Mononuclear cell (primary cell): Measurements from ENCODE around the gene WDR90. TPM values are rescaled to one million over a fixed set of nuclear protein-coding genes. Genes with fewer than 3 reads are reported as not detected.

Experiments
- H3K27me3 ChIP-seq: 2 replicates; pipeline ENCODE4 v1.6.0; 2011; ENCODE audit warnings: low read length, control low read depth; ENCODE audit not compliant: insufficient read depth
- H3K4me1 ChIP-seq: 2 replicates; pipeline ENCODE4 v1.5.1; 2011; ENCODE audit warnings: mild to moderate bottlenecking, low read length, control low read depth; ENCODE audit not compliant: insufficient read depth
- H3K4me3 ChIP-seq: 2 replicates; pipeline ENCODE4 v1.5.1; 2011; ENCODE audit warnings: mild to moderate bottlenecking, low read length, moderate library complexity
- H3K9me3 ChIP-seq: 2 replicates; pipeline ENCODE4 v1.5.1; 2011; ENCODE audit warnings: low read depth, mild to moderate bottlenecking, control low read depth, low read length
- total RNA-seq: library from RNA; depleted of rRNA; stranded (reverse); fragments of >200 nt; gene quantifications from one replicate; pipeline ENCODE4 v1.2.3, GENCODE V29; 2012

The WDR90 gene
- total RNA-seq, 1 donor, result 4.6 TPM

- Histone ChIP-seq H3K9me3 (no peaks in the 10 kb centered on the region), H3K4me3 (no peak overlapping the region), H3K27me3 (no peaks in the 10 kb centered on the region), H3K4me1 (no peaks in the 10 kb centered on the region)
Measured at GRCh38 chr16:621526-622105, 27.5 kb upstream of the WDR90 start.

DNA sequence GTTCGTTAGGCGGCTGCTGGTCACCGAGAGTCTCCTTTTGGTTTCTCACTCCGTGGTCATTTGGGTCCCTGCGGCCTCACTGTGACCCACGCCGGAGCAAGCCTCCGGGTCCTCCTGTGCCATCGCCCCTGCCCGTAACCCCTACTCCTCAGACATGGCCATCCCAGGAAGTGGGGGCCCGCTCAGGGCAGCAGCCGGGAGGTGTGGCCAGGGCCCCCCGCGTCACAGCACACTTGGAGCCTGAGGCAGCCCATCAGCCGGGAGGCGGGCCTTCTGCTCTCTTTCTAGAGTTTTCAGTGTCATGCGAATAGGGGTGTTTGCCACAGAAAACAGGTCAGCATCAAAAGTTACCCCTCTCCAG, 26.3 kb upstream of the WDR90 start:
- H3K4me3 ChIP-seq, result no peak overlapping the region
- no peaks in the 10 kb centered on the region for H3K4me1 ChIP-seq
- H3K27me3 ChIP-seq, result no peaks in the 10 kb centered on the region
- no peaks in the 10 kb centered on the region for H3K9me3 ChIP-seq

GRCh38 chr16:624526-625070, 24.6 kb upstream of the WDR90 start:
- Histone ChIP-seq H3K27me3 (no peaks in the 10 kb centered on the region), H3K4me3 (no peak overlapping the region), H3K9me3 (no peaks in the 10 kb centered on the region), H3K4me1 (no peaks in the 10 kb centered on the region)

DNA sequence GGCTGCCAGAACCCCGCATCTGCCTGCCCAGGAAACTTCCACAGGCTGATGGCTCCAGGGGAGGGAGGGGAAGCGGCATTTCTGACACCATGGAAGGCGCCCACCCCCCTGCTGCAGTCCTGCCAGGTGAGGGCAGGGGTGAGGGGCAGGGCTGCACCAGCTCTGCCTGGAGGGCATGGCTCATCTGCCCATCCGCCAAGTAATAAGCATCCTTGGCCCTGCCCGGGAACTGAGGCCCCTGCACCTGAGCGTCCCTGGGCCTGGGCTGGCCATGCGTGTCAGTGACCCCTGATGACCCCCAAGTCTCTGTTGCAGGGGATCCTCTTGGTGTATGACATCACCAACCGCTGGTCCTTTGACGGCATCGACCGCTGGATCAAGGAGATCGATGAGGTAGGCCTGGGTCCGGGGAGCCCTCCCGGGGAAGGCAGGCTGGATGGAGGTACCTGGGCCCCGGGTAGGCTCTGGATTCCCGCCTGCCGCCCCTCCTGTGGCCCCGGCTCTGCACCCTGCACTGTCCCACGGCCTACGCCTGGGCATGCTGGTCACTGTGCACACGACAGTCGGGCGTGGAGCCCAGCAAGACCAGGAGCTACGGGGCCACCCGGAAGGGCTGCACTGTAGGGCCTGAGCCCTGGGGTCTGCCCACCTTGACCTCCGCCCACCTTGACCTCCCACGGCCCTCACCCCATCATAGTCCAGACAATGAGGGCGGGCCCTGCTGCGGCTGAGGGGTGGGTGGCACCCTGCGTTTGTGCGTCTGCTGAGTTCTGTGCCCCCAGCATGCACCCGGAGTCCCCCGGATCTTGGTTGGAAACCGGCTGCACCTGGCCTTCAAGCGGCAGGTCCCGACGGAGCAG, 23.8 kb upstream of the WDR90 start:
- H3K9me3 ChIP-seq, result no peaks in the 10 kb centered on the region
- no peak overlapping the region for H3K4me3 ChIP-seq
- no peaks in the 10 kb centered on the region for H3K27me3 ChIP-seq
- no peaks in the 10 kb centered on the region for H3K4me1 ChIP-seq

- no peaks in the 10 kb centered on the region for H3K9me3 ChIP-seq
- H3K4me1 ChIP-seq, result no peaks in the 10 kb centered on the region
- H3K27me3 ChIP-seq, result no peaks in the 10 kb centered on the region
- H3K4me3 ChIP-seq, result no peak overlapping the region
Measured at GRCh38 chr16:625977-626765, 23.0 kb upstream of the WDR90 start.

- H3K27me3 ChIP-seq, result no peaks in the 10 kb centered on the region
- H3K4me3 ChIP-seq, result no peak overlapping the region
- H3K9me3 ChIP-seq, result no peaks in the 10 kb centered on the region
- H3K4me1 ChIP-seq, result no peaks in the 10 kb centered on the region
Measured at GRCh38 chr16:626787-627453, 22.2 kb upstream of the WDR90 start.

- Histone ChIP-seq H3K4me1 (no peaks in the 10 kb centered on the region), H3K27me3 (no peaks in the 10 kb centered on the region), H3K4me3 (no peak overlapping the region), H3K9me3 (no peaks in the 10 kb centered on the region)
Measured at GRCh38 chr16:627454-628239, 21.5 kb upstream of the WDR90 start.

- no peak overlapping the region for H3K4me3 ChIP-seq
- no peaks in the 10 kb centered on the region for H3K27me3 ChIP-seq
- H3K9me3 ChIP-seq, result no peaks in the 10 kb centered on the region
- H3K4me1 ChIP-seq, result no peaks in the 10 kb centered on the region
Measured at GRCh38 chr16:628321-629061, 20.7 kb upstream of the WDR90 start.

DNA sequence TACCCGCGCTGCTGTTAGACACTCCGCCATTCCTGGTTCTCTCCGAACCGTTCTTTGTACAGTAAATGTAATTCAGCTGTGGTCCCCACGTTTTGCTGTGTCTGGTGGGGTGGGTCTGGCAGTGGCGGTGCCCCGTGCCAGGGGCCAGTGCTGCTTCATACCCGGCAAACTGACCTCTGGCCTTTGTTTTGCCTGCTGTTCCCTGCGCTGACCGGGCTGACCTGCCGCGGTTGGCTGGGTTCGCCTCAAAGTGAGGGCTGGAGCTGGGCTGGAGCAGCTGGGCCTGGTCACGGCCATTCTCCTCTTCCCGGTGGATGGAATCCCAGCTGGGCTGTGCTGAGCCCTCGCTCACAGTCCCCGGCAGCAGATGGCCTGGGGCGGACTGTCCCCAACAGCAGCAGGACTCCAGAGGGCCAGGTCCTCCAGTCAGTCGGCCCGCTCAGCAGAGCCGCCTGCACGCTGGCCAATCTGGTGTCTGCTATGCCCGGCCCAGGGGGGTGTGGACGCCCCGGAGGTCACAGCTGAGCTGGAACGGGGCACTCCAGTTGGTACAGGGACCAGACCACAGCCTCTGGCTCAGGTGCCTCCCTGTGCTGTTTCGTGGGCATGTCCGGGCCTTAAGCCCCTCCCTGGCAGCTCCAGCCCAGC, 19.9 kb upstream of the WDR90 start:
- Histone ChIP-seq H3K4me3 (no peak overlapping the region), H3K4me1 (no peaks in the 10 kb centered on the region), H3K9me3 (no peaks in the 10 kb centered on the region), H3K27me3 (no peaks in the 10 kb centered on the region)

DNA sequence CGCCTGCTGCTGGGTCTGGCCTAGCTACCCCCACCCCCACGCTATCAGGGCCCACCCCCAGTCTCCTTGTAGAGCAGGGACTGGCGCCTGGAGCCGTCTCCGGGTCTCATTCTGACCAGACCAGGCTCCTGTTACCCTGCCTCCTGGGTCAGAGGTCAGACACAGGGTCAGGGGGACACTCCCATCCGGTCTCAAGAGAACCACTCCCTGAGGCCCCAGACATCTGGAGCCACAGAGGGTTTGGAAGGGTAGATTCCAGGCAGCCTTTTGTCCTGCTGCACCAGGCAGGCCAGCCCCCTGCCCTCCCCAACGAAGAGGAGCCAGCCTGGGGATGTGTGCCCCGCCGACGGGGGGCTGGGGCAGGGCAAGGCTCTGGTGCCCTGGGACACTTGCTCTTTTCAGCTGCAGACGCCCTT, 19.3 kb upstream of the WDR90 start:
- Histone ChIP-seq H3K27me3 (no peaks in the 10 kb centered on the region), H3K4me3 (no peak overlapping the region), H3K9me3 (no peaks in the 10 kb centered on the region), H3K4me1 (peaks cover 2% of the 10 kb centered on the region)

GRCh38 chr16:630249-630814, 18.8 kb upstream of the WDR90 start:
- H3K4me3 ChIP-seq, result no peak overlapping the region
- H3K4me1 ChIP-seq, result peaks cover 7% of the 10 kb centered on the region
- no peaks in the 10 kb centered on the region for H3K9me3 ChIP-seq
- no peaks in the 10 kb centered on the region for H3K27me3 ChIP-seq

GRCh38 chr16:630815-631405, 18.3 kb upstream of the WDR90 start, which contains the start of gene WFIKKN1:
WFIKKN1 (plus strand) TSS chr16:630985; CDS start chr16:631254, 269 bp downstream.
- no peaks in the 10 kb centered on the region for H3K9me3 ChIP-seq
- no peak within 1 kb of the TSS for H3K4me3 ChIP-seq
- no peaks in the 10 kb centered on the region for H3K27me3 ChIP-seq
- H3K4me1 ChIP-seq, result peaks cover 13% of the 10 kb centered on the region
